Measurements from ENCODE around the gene PTPRG.

Gene PTPRG

DNA sequence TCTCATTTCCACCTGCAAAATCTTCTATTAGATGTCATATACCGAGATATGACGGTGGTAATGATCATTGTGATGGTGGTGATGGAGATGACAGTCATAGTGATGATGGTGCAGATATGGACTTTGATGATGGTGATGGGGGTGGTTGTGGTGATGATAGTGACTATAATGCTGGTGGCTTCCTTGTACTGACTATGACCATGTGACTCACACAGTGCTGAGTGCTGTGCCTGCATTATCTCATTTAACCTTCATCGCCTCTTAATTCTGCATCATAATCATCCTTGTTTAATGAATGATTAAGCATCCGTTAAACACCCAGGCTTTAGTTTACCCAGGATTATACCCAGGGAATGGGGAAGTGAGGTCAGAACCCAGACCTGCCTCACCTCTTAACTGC, 480.3 kb downstream of the PTPRG start:
- Histone ChIP-seq H2AFZ (no peak overlapping the region), H3K4me1 (peaks cover 7% of the 10 kb centered on the region)

DNA sequence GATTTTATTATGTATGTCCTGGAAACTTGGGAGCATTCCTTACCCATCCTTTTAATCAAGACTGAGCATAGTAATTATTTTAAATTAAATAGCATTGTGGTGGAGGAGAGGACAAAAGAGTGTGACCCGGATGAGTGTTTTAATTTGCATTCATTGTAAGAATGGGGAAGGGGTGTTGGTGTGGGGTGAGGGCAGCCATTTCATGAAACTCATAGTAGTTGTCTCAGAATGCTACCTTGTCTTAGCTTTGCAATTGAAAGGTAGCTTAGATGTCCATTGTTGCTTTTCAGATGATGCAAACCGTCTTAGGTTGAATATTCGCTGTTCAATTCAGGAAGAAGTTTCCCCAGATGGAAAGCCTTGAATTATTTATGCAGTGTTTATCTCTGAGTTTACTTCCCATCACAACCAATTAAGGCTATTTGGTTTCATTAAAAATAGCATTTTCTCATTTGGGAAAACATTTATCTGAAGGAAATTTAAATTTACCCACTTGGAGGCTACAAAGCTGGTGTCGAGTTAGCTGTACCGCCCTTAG, 483.6 kb downstream of the PTPRG start:
- H3K4me3 ChIP-seq (ENCODE audit: low read depth, low read length): no peak overlapping the region
- H3K9ac ChIP-seq: no peak overlapping the region
- H3K4me2 ChIP-seq (ENCODE audit: low read length): no peak overlapping the region
- H3K4me1 ChIP-seq: peaks cover 7% of the 10 kb centered on the region
- TF ChIP-seq, protein P1, sequence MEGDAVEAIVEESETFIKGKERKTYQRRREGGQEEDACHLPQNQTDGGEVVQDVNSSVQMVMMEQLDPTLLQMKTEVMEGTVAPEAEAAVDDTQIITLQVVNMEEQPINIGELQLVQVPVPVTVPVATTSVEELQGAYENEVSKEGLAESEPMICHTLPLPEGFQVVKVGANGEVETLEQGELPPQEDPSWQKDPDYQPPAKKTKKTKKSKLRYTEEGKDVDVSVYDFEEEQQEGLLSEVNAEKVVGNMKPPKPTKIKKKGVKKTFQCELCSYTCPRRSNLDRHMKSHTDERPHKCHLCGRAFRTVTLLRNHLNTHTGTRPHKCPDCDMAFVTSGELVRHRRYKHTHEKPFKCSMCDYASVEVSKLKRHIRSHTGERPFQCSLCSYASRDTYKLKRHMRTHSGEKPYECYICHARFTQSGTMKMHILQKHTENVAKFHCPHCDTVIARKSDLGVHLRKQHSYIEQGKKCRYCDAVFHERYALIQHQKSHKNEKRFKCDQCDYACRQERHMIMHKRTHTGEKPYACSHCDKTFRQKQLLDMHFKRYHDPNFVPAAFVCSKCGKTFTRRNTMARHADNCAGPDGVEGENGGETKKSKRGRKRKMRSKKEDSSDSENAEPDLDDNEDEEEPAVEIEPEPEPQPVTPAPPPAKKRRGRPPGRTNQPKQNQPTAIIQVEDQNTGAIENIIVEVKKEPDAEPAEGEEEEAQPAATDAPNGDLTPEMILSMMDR (IDR thresholded peaks at IDR 0.05): no peak
- no peak overlapping the region for H2AFZ ChIP-seq
- no peaks in the 10 kb centered on the region for H3K36me3 ChIP-seq (ENCODE audit: control insufficient read depth, insufficient read depth, low read length)
- H3K9me3 ChIP-seq (ENCODE audit: control insufficient read depth, low read length): no peaks in the 10 kb centered on the region
- H3K27ac ChIP-seq: no peak overlapping the region
- no peaks in the 10 kb centered on the region for H3K27me3 ChIP-seq (ENCODE audit: control insufficient read depth, insufficient read depth, low read length)
- peaks cover 28% of the 10 kb centered on the region for H3K79me2 ChIP-seq

More for the DNA sequence above, 480.3 kb downstream of the PTPRG start:
- Histone ChIP-seq H3K79me2 (peaks cover 26% of the 10 kb centered on the region), H3K4me2 (ENCODE audit: low read length) (no peak overlapping the region), H3K27ac (no peak overlapping the region), H3K9ac (no peak overlapping the region), H3K36me3 (ENCODE audit: control insufficient read depth, insufficient read depth, low read length) (no peaks in the 10 kb centered on the region), H3K4me3 (ENCODE audit: low read depth, low read length) (no peak overlapping the region), H3K27me3 (ENCODE audit: control insufficient read depth, insufficient read depth, low read length) (no peaks in the 10 kb centered on the region), H3K9me3 (ENCODE audit: control insufficient read depth, low read length) (no peaks in the 10 kb centered on the region)
- TF ChIP-seq, protein P1 (IDR thresholded peaks at IDR 0.05): no peak

DNA sequence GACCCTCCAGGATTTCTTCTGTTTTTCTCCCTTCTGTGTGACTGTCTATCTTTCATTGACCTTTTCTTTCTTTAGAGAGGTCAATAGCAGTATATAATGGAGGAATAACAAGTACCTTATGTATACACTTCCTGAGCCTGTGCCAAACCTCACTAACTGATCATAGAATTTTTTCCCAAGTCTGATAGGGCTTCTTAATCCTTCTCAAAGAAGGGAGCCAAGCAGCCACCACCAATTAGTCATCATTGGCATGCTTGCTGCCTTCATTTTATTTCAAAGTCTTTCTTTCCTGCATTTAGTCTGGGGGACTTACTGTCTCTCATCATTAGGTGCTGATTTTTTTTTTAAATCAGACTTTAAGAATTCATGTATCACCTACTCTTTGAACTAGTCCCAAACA, 485.0 kb downstream of the PTPRG start:
- Histone ChIP-seq H3K4me3 (ENCODE audit: low read depth, low read length) (no peak overlapping the region), H2AFZ (no peak overlapping the region), H3K9ac (no peak overlapping the region), H3K4me1 (peaks cover 9% of the 10 kb centered on the region), H3K27ac (no peak overlapping the region), H3K36me3 (ENCODE audit: control insufficient read depth, insufficient read depth, low read length) (no peaks in the 10 kb centered on the region), H3K79me2 (peaks cover 30% of the 10 kb centered on the region), H3K27me3 (ENCODE audit: control insufficient read depth, insufficient read depth, low read length) (no peaks in the 10 kb centered on the region), H3K9me3 (ENCODE audit: control insufficient read depth, low read length) (no peaks in the 10 kb centered on the region), H3K4me2 (ENCODE audit: low read length) (no peak overlapping the region)
- TF ChIP-seq, protein P1 (IDR thresholded peaks at IDR 0.05): no peak

DNA sequence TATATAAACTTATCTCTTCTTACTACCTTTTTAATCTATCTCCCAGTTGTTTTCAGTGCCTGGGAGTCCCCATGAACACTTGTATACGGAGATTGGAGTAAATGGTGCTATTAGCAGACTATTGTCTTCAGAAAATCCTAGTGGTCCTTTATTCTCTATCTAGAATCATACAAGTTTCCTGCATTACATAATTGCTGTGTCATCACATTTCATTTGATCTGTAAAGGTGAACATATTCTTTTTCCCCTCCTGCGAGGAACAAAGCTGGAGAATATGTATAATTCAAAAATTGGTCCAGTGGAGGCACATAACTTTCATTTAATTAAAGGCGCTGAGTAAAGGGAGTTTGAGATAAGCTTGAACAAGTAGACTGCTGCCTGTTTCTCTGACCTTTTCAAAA, 487.2 kb downstream of the PTPRG start:
- no peak overlapping the region for H3K4me2 ChIP-seq (ENCODE audit: low read length)
- TF ChIP-seq, protein P1 (IDR thresholded peaks at IDR 0.05): no peak

DNA sequence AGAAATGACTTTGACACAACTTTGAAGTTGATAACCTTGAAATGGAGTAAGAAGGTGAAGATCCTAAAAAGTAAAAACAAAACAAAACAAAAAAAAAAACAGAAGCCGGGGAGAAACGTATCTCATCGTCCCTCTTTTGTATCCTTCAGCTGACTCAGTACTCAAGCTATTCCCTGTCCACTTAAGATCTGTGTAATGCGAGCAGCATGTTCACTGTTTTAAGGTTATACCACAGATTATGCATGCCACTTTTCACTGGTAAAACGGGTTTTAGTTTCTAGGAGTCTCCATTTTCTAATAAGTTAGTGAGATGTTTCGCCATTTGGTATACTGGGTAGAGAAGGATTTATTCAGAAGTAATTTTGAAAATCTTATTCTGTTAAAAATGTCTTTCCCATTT, 487.7 kb downstream of the PTPRG start:
- Histone ChIP-seq H3K36me3 (ENCODE audit: control insufficient read depth, insufficient read depth, low read length) (no peaks in the 10 kb centered on the region), H3K27me3 (ENCODE audit: control insufficient read depth, insufficient read depth, low read length) (no peaks in the 10 kb centered on the region), H3K4me3 (ENCODE audit: low read depth, low read length) (no peak overlapping the region), H3K27ac (no peak overlapping the region), H3K9me3 (ENCODE audit: control insufficient read depth, low read length) (no peaks in the 10 kb centered on the region), H2AFZ (no peak overlapping the region), H3K79me2 (peaks cover 24% of the 10 kb centered on the region), H3K4me1 (peaks cover 3% of the 10 kb centered on the region), H3K4me2 (ENCODE audit: low read length) (no peak overlapping the region), H3K9ac (no peak overlapping the region)
- TF ChIP-seq, protein P1 (IDR thresholded peaks at IDR 0.05): no peak

More for the DNA sequence above, 487.2 kb downstream of the PTPRG start:
- Histone ChIP-seq H3K4me1 (peaks cover 3% of the 10 kb centered on the region), H3K36me3 (ENCODE audit: control insufficient read depth, insufficient read depth, low read length) (no peaks in the 10 kb centered on the region), H3K9ac (no peak overlapping the region), H2AFZ (no peak overlapping the region), H3K4me3 (ENCODE audit: low read depth, low read length) (no peak overlapping the region), H3K9me3 (ENCODE audit: control insufficient read depth, low read length) (no peaks in the 10 kb centered on the region), H3K27ac (no peak overlapping the region), H3K79me2 (peaks cover 21% of the 10 kb centered on the region), H3K27me3 (ENCODE audit: control insufficient read depth, insufficient read depth, low read length) (no peaks in the 10 kb centered on the region)

All from parathyroid adenoma (tissue), 2 donors.